Subcutaneous abdominal adipose tissue (tissue), 5 donors: ENCODE results near the gene BICDL1.
A peak's percentile ranks its signal among the peaks of the same experiment; 100 is the strongest.

Experiments
- H3K27ac ChIP-seq: one replicate; pipeline ENCODE4 v1.7.0; 2013; ENCODE audit warnings: low read depth, mild to moderate bottlenecking, inconsistent platforms, low read length, moderate library complexity
- H3K27me3 ChIP-seq, 5 donors: one replicate each; pipeline ENCODE4 v1.7.0; 2013; ENCODE audit warnings: low read length in 5 of 5, inconsistent platforms in 1 of 5; ENCODE audit not compliant: control insufficient read depth in 5 of 5, insufficient read depth in 4 of 5
- H3K36me3 ChIP-seq, 5 donors: one replicate each; pipeline ENCODE4 v1.7.0; 2013; ENCODE audit warnings: low read length in 5 of 5; ENCODE audit not compliant: control insufficient read depth in 5 of 5, insufficient read depth in 5 of 5
- H3K4me1 ChIP-seq, 5 donors: one replicate each; pipeline ENCODE4 v1.7.0; 2013; ENCODE audit warnings: low read length in 5 of 5, mild to moderate bottlenecking in 3 of 5, moderate library complexity in 1 of 5; ENCODE audit not compliant: control insufficient read depth in 5 of 5, insufficient read depth in 5 of 5
- H3K4me3 ChIP-seq, 5 donors: one replicate each; pipeline ENCODE4 v1.7.0; 2013; ENCODE audit warnings: low read length in 5 of 5, low read depth in 1 of 5
- H3K9ac ChIP-seq, 5 donors: one replicate each; pipeline ENCODE4 v1.7.0; 2013; ENCODE audit warnings: low read length in 5 of 5, mild to moderate bottlenecking in 4 of 5, moderate library complexity in 3 of 5
- H3K9me3 ChIP-seq, 5 donors: one replicate each; pipeline ENCODE4 v1.7.0; 2013; ENCODE audit warnings: low read length in 5 of 5; ENCODE audit not compliant: control insufficient read depth in 5 of 5
- donor health status: healthy.
- donor health status: healthy.
- donor health status: healthy.
- donor health status: healthy.
- donor health status: healthy.

The BICDL1 gene

GRCh38 chr12:120117961-120118320, 128.9 kb downstream of the BICDL1 start:
- peak overlapping the region; percentile 84 to 97 (median 88) for H3K4me3 ChIP-seq
- H3K9me3 ChIP-seq, result no peaks in the 10 kb centered on the region
- H3K4me1 ChIP-seq, result peaks cover 5 to 51% (median 43%) of the 10 kb centered on the region in 5 donors
- peaks cover 0 to 7% (median 2%) of the 10 kb centered on the region in 5 donors for H3K36me3 ChIP-seq
- H3K9ac ChIP-seq, result peak overlapping the region in 4 of 5 donors; percentile 81 to 93 (median 90)
- no peaks in the 10 kb centered on the region for H3K27me3 ChIP-seq
- peak overlapping the region; percentile 79 for H3K27ac ChIP-seq

- Histone ChIP-seq H3K27ac (peak overlapping the region; percentile 4), H3K9me3 (no peaks in the 10 kb centered on the region), H3K9ac (peak overlapping the region in 3 of 5 donors; percentile 35 to 52 (median 48)), H3K4me3 (peak overlapping the region in 4 of 5 donors; percentile 88 to 97 (median 91)), H3K4me1 (peaks cover 5 to 51% (median 43%) of the 10 kb centered on the region in 5 donors), H3K27me3 (no peaks in the 10 kb centered on the region), H3K36me3 (peaks cover 0 to 4% (median 2%) of the 10 kb centered on the region in 5 donors)
Measured at GRCh38 chr12:120118321-120119061, 129.5 kb downstream of the BICDL1 start.

GRCh38 chr12:120119271-120119973, 130.4 kb downstream of the BICDL1 start:
- H3K27ac ChIP-seq, result peak overlapping the region; percentile 39
- H3K4me1 ChIP-seq, result peaks cover 5 to 55% (median 42%) of the 10 kb centered on the region in 5 donors
- peaks cover 0 to 2% (median 0%) of the 10 kb centered on the region in 5 donors for H3K36me3 ChIP-seq
- no peak overlapping the region for H3K9ac ChIP-seq
- H3K27me3 ChIP-seq, result no peaks in the 10 kb centered on the region
- no peak overlapping the region for H3K4me3 ChIP-seq
- no peaks in the 10 kb centered on the region for H3K9me3 ChIP-seq

- peaks cover 0 to 8% (median 5%) of the 10 kb centered on the region in 5 donors for H3K36me3 ChIP-seq
- H3K9me3 ChIP-seq, result no peaks in the 10 kb centered on the region
- H3K27ac ChIP-seq, result no peak overlapping the region
- no peaks in the 10 kb centered on the region for H3K27me3 ChIP-seq
- H3K4me1 ChIP-seq, result peaks cover 0 to 46% (median 27%) of the 10 kb centered on the region in 5 donors
- no peak overlapping the region for H3K9ac ChIP-seq
- H3K4me3 ChIP-seq, result no peak overlapping the region
Measured at GRCh38 chr12:120121343-120121742, 132.3 kb downstream of the BICDL1 start.

- Histone ChIP-seq H3K9ac (no peak overlapping the region), H3K27ac (no peak overlapping the region), H3K4me1 (peaks cover 0 to 50% (median 31%) of the 10 kb centered on the region in 5 donors), H3K27me3 (no peaks in the 10 kb centered on the region), H3K9me3 (no peaks in the 10 kb centered on the region), H3K4me3 (no peak overlapping the region), H3K36me3 (peaks cover 0 to 12% (median 8%) of the 10 kb centered on the region in 5 donors)
Measured at GRCh38 chr12:120121766-120122293, 132.8 kb downstream of the BICDL1 start.

- peaks cover 0 to 28% (median 10%) of the 10 kb centered on the region in 5 donors for H3K4me1 ChIP-seq
- no peak overlapping the region for H3K4me3 ChIP-seq
- H3K27me3 ChIP-seq, result no peaks in the 10 kb centered on the region
- H3K27ac ChIP-seq, result no peak overlapping the region
- H3K9ac ChIP-seq, result no peak overlapping the region
- H3K9me3 ChIP-seq, result no peaks in the 10 kb centered on the region
- peaks cover 0 to 44% (median 34%) of the 10 kb centered on the region in 5 donors for H3K36me3 ChIP-seq
Measured at GRCh38 chr12:120125029-120125428, 136.0 kb downstream of the BICDL1 start.

- Histone ChIP-seq H3K27me3 (no peaks in the 10 kb centered on the region), H3K9me3 (no peaks in the 10 kb centered on the region), H3K9ac (no peak overlapping the region), H3K36me3 (peaks cover 0 to 54% (median 44%) of the 10 kb centered on the region in 5 donors), H3K4me3 (no peak overlapping the region), H3K27ac (peak overlapping the region; percentile 39), H3K4me1 (peaks cover 0 to 28% (median 10%) of the 10 kb centered on the region in 5 donors)
Measured at GRCh38 chr12:120125792-120126634, 137.0 kb downstream of the BICDL1 start.

- peaks cover 0 to 60% (median 50%) of the 10 kb centered on the region in 5 donors for H3K36me3 ChIP-seq
- H3K4me3 ChIP-seq, result no peak overlapping the region
- no peaks in the 10 kb centered on the region for H3K27me3 ChIP-seq
- H3K4me1 ChIP-seq, result peaks cover 0 to 28% (median 10%) of the 10 kb centered on the region in 5 donors
- H3K9ac ChIP-seq, result no peak overlapping the region
- peak overlapping the region; percentile 59 for H3K27ac ChIP-seq
- H3K9me3 ChIP-seq, result no peaks in the 10 kb centered on the region
Measured at GRCh38 chr12:120126635-120127005, 137.6 kb downstream of the BICDL1 start.

GRCh38 chr12:120130011-120130410, 141.0 kb downstream of the BICDL1 start:
- H3K36me3 ChIP-seq, result peaks cover 0 to 94% (median 84%) of the 10 kb centered on the region in 5 donors

More at GRCh38 chr12:120130011-120130410, 141.0 kb downstream of the BICDL1 start:
- H3K27ac ChIP-seq, result no peak overlapping the region
- peaks cover 0 to 20% (median 10%) of the 10 kb centered on the region in 5 donors for H3K4me1 ChIP-seq
- H3K27me3 ChIP-seq, result no peaks in the 10 kb centered on the region
- no peaks in the 10 kb centered on the region for H3K9me3 ChIP-seq
- no peak overlapping the region for H3K4me3 ChIP-seq
- H3K9ac ChIP-seq, result no peak overlapping the region
